Measurements from ENCODE around the gene PSMA5. TPM values are rescaled to one million over a fixed set of nuclear protein-coding genes. Genes with fewer than 3 reads are reported as not detected.
"Not testable (repeated sequence)": the region's sequence is repeated elsewhere in the genome, so short reads cannot be mapped to it uniquely, and the experiment has no call there.

Gene PSMA5
- polyA plus RNA-seq (ENCODE audit: insufficient read length in 4 of 4): 100 to 1,000 TPM in 3 of 4 donors, 10 to 100 TPM in 1; 98.8 to 111 (median 106) TPM

GRCh38 chr1:109426281-109427170 is at the start of gene PSMA5:
Gene PSMA5, minus strand, starts transcription at chr1:109426448. Its CDS starts 118 bp downstream, at chr1:109426330.
- peak; percentile 88 to 96 (median 94) for DNase-seq (ENCODE audit: low read depth in 4 of 4, low spot score in 3 of 4)

DNA sequence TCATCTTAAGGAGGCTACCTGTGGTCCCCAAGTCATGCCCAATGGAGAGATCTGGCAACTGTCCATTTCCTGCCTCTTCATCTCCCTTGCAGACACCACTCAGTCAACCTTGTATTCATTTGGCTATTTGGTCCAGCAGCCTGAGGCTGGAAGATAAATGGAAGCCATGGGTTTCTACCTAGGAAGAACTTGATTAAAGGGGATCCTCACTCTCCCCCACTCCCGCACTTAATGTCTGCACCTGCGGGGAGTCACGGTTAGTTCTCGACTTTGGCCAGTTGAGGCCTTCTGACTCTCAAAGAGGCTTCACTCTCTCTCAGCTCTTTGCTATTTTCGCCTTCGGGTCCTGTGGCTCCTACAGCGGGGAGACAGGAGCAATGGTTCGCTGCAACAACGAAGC is 49.0 kb upstream of the PSMA5 start:
- DNase-seq (ENCODE audit: low read depth in 4 of 4, low spot score in 3 of 4): no peak

- DNase-seq (ENCODE audit: low read depth in 4 of 4, low spot score in 3 of 4): no peak
Observed at GRCh38 chr1:109474697-109475096, 48.4 kb upstream of the PSMA5 start.

DNA sequence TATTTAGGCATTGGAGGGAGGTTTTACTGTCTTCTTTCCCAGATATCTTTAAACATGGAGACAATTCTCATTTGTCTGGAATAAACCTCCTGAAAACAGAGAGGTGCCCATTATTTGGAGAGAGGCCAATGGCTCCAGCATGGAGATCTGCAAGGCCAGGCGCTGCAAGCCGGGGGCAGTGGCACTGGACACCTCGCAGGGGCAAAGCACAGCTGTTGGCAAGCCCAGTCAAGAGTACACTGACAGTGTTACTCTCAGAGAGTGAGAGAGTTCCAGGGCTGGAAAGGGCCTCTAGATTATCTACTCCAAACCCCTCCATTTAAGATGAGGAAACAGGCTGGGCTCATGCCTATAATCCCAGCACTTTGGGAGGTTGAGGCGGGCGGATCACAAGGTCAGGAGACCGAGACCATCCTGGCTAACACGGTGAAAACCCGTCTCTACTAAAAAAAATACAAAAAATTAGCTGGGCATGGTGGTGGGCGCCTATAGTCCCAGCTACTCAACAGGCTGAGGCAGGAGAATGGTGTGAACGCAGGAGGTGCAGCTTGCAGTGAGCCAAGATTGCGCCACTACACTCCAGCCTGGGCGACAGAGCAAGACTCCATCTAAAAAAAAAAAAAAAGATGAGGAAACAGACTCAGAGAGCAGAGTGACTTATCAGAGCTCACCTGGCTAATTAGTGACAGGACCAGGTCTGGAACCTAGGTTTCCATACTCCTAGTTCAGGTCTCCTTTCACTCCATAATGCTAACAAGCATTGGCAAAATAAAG is 47.2 kb upstream of the PSMA5 start:
- DNase-seq (ENCODE audit: low read depth in 4 of 4, low spot score in 3 of 4): not testable (repeated sequence)

- no peak for DNase-seq (ENCODE audit: low read depth in 4 of 4, low spot score in 3 of 4)
Observed at GRCh38 chr1:109472779-109473178, 46.5 kb upstream of the PSMA5 start.

GRCh38 chr1:109470245-109470644 is 44.0 kb upstream of the PSMA5 start:
- DNase-seq (ENCODE audit: low read depth in 4 of 4, low spot score in 3 of 4): no peak

- no peak for DNase-seq (ENCODE audit: low read depth in 4 of 4, low spot score in 3 of 4)
Observed at GRCh38 chr1:109468903-109469302, 42.7 kb upstream of the PSMA5 start.

DNA sequence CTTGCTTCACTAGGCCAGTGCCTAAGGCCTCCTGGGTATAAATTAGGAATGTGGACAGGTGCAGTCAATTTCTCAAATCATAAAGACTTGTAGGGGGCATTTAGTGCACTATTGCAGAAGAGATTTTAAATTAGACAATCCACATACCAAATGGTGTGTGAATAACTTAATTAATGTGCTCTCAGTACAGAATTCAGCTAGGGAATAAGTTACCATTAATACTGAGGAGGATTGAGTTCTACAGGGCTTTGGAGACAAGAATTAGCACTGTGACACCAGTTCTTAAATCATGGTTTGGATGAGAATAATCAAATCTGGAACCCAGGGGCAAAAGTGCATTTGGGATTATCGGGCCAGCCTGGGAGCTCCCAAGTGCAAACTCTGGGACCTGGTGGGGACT is 41.8 kb upstream of the PSMA5 start:
- DNase-seq (ENCODE audit: low read depth in 4 of 4, low spot score in 3 of 4): no peak

GRCh38 chr1:109467301-109467777 is 41.1 kb upstream of the PSMA5 start:
- no peak for DNase-seq (ENCODE audit: low read depth in 4 of 4, low spot score in 3 of 4)

DNA sequence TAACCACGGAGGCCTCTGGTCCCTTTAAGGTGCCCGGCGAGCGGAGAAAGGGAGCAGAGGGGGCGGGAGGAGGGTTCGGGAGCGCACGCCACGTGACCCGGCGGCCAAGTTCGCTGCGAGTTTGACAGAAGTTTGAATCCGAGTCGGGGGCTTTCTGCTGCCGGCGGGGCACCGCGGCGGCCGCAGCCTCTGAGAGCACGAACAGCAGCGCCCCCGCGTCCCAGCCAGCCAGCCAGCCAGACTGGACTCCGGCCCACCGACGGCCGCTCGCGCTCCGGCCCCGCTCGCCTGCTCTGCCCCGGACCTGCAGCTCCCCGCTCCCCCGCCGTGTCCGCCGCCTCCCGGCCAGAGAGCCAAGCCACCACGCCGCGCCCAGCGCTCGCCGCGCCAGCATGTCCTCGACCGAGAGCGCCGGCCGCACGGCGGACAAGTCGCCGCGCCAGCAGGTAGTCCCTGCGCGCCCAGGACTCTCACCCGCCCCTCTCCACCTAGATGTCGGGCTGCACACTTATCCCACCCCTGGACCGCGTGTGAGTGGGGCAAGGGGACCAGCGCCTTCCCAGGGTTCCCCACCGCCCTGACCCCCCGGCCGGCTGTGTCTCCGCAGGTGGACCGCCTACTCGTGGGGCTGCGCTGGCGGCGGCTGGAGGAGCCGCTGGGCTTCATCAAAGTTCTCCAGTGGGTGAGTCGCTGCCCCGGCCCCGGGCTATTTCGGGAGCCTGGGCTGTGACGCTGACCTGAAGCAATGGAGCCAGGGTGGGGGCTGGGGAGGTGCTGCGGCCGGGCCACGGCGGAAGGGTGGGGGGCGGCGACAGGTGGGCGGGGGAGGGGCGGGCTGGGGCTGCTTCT is 40.4 kb upstream of the PSMA5 start, which contains the start of gene SYPL2:
Gene SYPL2 (plus strand): TSS at position 95 of the 849 bp plus-strand sequence. CDS start 298 bp downstream, at position 393.
- DNase-seq (ENCODE audit: low read depth in 4 of 4, low spot score in 3 of 4): no peak

- DNase-seq (ENCODE audit: low read depth in 4 of 4, low spot score in 3 of 4): no peak
Observed at GRCh38 chr1:109466125-109466451, 39.8 kb upstream of the PSMA5 start.

DNA sequence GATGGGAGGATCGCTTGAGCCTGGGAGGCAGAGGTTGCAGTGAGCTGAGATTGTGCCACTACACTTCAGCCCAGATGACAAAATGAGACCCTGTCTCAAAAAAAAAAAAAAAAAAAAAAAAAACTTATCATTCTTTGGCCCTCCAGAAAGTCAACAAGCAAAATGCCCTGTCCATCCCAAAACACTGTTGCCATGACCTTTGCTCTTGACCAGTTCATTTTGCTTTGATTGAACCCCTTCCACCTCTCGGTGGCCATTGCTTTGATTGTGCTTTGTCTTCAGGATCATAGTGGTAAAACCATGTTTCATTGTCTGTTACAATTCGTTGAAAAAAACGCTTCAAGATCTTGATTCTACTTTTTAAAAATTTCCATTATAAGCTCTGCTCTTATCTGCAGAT is 31.6 kb upstream of the PSMA5 start:
- no peak for DNase-seq (ENCODE audit: low read depth in 4 of 4, low spot score in 3 of 4)

DNA sequence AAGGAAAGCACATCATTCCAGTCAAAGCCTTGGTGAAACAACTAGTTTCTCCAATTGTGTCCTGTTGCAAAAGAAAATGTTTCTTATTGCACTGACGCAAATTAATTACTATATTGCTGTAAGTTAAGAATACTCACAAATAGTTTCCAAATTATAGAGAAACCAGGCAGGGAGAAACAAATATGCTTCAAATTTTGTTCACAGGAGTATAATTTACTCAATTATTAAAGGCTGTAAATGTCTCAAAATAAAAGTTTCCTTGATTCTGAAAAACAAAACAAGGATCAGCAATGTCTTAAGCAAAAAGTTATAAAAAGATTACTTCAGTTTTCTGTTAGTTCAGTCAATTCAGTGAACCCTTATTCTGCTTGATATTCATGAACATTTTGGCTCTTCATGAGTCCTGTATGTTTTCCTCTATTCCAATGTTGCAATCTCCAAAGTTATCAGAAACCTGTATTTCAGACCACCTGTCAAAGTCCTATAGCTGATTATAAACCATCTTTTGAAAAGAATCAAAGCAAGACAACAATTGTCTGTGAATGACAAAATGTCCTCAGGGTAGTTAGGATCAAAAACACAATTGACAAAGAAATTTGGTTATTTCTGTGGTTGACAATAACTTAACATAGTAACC is 28.4 kb upstream of the PSMA5 start:
- no peak for DNase-seq (ENCODE audit: low read depth in 4 of 4, low spot score in 3 of 4)

DNA sequence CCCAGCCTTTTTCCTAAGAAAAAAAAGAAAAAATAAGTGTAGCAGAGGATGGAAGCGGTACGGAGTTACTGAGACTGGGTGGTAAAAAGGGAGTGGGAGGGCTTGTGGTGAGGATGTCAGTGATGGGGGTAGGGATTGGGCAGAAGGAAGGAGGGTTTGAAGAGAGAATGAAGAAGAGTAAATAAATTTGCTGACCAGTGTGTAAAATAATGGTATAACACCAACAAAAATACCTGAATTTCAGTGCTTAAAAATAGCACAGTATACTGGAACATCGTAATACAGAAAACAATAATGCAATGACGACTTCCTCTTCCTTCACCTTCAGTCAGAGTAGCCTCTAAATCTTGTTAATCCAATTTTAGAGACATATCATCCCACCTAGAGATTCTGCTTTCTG is 21.3 kb upstream of the PSMA5 start:
- DNase-seq (ENCODE audit: low read depth in 4 of 4, low spot score in 3 of 4): no peak

- DNase-seq (ENCODE audit: low read depth in 4 of 4, low spot score in 3 of 4): not testable (repeated sequence)
Observed at GRCh38 chr1:109445949-109446695, 19.9 kb upstream of the PSMA5 start.

GRCh38 chr1:109444346-109444745 is 18.1 kb upstream of the PSMA5 start:
- DNase-seq (ENCODE audit: low read depth in 4 of 4, low spot score in 3 of 4): no peak

DNA sequence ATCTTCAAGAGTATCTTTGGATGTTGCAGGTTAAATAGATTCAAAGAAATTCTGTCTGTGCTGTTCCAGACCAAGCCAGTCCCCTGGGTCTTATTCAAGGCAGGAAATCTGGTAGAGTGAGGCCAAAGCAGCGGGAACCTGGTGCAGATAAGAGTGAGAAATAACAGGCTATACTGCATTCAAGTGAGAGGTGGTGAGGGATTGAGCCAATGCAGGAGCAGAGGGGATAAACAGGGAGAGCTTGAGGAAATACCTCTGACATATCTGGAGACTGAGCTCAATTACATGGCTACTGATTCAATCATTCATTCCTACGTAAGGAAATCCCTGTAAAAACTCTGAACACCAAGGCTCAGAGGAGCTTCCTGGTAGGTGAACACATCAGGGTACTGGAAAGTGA is 17.2 kb upstream of the PSMA5 start:
- DNase-seq (ENCODE audit: low read depth in 4 of 4, low spot score in 3 of 4): no peak

DNA sequence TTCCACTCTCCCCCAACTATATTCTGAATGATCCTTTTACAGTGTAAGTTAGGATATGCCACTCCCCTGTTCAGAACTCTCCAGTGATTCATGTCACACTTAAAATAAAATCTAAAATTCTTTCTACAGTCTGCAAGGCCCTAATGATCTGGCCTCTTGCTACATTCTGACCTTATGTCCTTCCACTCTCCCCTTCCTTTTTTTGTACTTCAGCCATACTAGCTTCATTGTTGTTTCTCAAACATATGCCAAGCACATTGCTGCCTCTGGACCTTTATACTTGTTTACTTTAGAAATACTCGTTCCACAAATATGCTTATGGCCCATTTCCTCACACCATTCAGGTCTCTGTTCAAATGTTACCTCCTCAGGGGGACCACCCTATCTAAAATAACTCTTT is 14.8 kb upstream of the PSMA5 start:
- no peak for DNase-seq (ENCODE audit: low read depth in 4 of 4, low spot score in 3 of 4)

- DNase-seq (ENCODE audit: low read depth in 4 of 4, low spot score in 3 of 4): no peak
Observed at GRCh38 chr1:109438798-109439297, 12.6 kb upstream of the PSMA5 start.

Measured in right renal pelvis (tissue), 4 donors.